Measurements from ENCODE around the gene ZNF716. TPM values are rescaled to one million over a fixed set of nuclear protein-coding genes. Genes with fewer than 3 reads are reported as not detected.
"Not testable (repeated sequence)": the region's sequence is repeated elsewhere in the genome, so short reads cannot be mapped to it uniquely, and the experiment has no call there.

ZNF716 gene
- total RNA-seq, 2 experiments from 2014 or later: not detected

DNA sequence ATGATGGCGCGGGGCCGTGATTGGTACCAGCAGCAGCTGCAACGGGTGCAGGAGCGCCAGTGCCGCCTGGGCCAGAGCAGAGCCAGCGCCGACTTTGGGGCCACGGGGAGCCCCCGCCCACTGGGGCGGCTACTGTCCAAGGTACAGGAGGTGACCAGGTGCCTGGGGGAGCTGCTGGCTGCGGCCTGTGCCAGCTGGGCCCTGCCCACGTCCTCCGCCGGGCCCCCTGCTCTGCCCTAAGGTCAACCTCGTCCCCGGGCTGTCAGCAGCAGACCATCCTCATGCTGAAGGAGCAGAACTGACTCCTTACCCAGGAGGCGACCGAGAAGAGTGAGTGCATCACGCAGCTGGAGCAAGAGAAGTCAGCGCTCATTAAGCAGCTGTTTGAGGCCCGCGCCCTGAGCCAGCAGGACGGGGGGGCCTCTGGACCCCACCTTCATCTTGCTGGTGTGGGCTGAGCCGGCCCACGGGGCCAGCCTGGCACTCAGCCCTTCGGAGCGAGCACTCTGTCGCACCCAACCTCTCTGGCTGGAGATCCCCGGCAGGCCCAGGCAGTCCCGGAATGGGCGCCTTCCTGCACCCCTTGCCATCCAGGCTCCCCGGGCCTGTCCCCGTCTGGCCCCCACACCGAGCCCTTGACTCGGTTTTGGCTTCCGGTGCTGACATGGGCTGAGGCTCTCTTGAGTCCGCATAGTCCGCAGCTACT is 24.6 kb upstream of the ZNF716 start:
- POLR2A ChIA-PET: no interaction called here
- CTCF ChIA-PET: no interaction called here

DNA sequence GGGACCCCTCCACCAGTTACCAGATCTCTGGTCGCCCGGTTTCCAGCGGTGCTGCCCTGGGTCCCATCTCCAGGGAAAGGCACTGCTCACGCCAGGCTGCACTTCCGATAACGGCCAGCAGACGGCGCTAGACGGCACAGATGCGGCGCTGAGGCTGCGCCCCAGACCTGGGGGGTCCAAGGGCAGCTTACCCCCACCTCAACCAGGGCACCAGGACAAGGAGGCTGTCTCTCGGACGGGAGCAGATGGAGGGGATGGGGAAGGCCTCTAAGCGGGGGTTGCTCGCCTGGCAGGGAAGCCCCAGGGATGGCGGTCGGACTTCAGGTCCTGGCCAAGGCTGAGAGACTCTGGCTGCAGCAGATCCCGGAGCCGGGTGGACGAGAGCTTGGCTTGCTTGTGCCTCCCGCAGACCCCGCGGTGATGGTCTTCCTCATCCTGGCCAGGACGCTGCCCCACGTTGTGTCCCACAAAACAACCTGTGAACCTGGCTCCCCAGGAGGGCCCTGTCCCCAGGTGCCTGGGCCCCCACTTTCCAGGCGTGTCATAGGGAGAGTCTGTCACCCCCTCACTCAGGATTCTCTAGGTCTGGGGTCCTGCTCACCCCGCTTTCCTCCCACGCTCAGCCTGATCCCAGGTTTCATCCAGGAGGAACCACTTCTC is 23.9 kb upstream of the ZNF716 start:
- POLR2A ChIA-PET: no interaction called here
- CTCF ChIA-PET: no interaction called here

DNA sequence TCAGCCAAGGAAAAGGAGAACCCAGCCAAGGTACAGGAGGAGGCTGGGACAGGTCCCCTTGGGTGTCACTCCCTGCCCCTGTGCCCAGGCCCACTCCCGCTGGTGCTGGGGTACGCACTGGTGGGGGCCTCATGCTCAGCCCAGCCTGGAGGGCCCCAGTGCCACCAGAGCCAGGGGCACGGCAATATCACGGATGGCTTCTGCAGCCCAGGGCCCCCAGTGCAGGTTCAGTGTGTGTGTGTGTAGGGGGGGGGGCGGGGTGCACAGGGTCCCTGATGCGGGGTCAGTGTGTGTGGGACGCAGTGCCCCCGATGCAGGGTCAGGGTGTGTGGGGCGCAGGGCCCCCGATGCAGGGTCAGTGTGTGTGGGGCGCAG is 23.4 kb upstream of the ZNF716 start:
- POLR2A ChIA-PET: no interaction called here
- CTCF ChIA-PET: no interaction called here

DNA sequence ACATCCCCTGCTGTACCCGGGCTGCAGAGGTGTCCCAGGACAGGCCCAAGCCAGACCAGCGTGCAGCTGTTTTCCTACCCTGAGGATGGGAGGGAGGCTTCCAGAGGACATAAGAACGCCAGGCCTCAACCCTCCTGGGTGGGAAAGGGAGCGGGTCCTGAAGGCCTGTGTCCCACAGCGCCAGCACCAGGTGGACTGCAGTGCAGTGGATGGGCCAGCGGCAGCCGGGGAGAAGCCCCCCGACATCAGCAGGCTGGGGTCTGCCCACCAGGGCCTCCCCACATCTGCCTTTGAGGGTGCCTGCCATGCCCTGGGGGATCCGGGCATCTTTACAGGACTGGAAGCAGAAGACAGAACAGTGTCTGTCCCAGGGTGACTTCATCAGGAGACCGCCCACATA is 22.8 kb upstream of the ZNF716 start:
- CTCF ChIA-PET: no interaction called here
- POLR2A ChIA-PET: no interaction called here

DNA sequence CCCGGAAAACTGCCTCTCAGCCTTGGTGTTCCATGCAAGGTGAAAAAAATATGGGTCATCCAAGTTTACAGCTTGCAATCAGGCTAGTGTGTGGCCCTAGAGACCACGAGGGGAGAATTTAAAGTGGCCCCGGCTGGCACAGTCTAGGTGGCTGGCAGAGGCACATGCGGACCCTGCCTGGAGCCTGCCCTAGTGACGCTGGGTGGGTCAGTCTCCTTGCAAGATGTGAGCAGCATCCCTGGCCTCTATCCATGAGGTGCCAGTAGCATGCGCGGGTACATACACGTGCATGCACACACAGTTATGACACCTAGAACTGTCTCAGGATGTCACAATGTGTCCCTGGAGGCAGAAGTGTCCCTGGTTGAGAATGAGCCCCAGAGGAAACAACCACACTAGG is 22.4 kb upstream of the ZNF716 start:
- CTCF ChIA-PET: no interaction called here
- POLR2A ChIA-PET: no interaction called here

DNA sequence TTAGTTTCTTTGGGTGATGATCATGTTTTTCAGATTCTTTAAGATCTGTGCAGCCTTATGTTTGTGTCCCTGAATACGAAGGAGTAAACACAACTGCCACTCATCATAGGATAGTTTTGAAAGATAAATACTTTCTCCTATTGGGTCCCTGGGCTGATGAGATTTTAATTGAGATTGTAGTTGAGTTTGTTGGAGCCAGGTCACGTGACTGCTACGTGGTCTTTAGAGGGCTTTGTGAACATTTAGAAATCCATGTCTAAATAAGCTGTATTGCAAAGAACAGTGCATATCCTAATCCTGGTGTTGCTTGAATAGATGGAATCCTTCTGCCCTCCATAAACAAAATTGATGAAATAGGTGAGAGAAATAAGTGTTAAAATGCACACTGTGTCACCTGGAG is 17.4 kb upstream of the ZNF716 start:
- CTCF ChIA-PET: no interaction called here
- POLR2A ChIA-PET: no interaction called here

DNA sequence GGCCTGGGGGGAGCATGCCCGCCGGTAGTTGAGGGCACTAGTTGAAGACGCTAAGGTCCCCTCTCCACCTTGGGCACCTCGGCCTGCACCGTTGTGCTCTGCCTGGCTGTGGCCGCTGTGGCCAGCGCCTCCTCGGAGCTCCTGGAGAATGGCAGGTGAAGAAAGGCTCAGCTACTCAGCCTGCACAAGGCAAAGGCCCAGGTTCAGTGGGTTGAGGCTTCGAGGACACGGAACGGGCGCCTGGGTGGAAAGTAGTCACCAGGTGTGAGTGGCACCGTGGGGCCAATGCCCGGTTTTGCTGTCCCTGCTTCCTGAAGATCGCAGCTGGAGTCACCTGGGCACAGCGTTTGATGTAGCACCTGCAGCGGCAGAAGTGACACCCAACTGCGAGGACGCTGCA is 12.4 kb upstream of the ZNF716 start:
- ChIA-PET POLR2A (no interaction called here), CTCF (no interaction called here)

DNA sequence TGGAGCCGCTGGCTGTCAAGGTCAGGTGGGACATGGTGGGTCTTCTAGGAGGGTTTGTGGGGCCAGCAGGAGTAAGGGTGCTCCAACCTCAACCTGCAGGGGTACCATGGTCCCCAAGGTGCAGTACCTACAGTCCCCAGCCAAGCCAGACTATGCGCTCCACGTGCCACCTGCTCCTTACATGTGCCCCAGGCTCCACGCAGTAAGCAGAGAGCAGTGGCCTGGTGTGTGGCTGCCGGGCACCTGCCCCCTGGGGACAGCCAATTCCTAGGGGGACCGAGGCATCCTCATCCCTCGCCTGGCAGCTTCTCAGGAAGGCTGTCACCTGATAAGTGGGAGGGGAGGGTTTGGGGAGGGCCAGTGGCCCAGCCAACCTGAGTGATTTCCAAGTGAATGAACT is 11.7 kb upstream of the ZNF716 start:
- CTCF ChIA-PET: no interaction called here

DNA sequence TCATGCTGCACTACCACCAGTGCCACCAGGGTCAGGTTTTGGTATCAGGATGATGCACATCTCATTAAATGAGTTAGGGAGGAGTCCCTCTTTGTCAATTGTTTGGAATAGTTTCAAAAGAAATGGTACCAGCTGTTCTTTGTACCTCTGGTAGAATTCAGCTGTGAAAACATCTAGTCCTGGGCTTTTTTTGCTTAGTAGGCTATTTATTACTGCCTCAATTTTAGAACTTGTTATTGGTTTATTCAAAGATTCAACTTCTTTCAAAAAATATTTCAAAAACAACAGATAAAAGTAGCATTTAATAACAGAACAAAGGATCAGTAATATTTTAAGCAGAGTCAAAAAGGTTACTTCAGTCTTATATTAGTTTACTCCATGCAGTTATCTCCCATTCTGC is 6.4 kb upstream of the ZNF716 start:
- ChIA-PET POLR2A (no interaction called here), CTCF (no interaction called here)

More for the DNA sequence above, 11.7 kb upstream of the ZNF716 start:
- POLR2A ChIA-PET: no interaction called here

DNA sequence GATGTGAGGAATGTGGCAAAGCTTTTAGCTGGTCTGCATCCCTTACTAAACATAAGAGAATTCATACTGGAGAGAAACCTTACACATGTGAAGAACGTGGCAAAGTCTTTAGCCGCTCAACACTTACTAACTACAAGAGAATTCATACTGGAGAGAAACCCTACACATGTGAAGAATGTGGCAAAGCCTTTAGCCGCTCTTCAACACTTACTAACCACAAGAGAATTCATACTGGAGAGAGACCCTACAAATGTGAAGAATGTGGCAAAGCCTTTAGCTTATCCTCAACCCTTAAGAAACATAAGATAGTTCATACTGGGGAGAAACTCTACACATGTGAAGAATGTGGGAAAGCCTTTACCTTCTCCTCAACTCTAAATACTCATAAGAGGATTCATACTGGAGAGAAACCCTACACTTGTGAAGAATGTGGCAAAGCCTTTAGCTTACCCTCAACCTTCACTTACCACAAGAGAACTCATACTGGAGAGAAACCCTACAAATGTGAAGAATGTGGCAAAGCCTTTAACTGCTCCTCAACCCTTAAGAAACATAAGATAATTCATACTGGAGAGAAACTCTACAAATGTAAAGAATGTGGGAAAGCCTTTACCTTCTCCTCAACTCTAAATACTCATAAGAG is 19.3 kb downstream of the ZNF716 start:
- CTCF ChIA-PET, POLR2A ChIA-PET: not testable (repeated sequence)

DNA sequence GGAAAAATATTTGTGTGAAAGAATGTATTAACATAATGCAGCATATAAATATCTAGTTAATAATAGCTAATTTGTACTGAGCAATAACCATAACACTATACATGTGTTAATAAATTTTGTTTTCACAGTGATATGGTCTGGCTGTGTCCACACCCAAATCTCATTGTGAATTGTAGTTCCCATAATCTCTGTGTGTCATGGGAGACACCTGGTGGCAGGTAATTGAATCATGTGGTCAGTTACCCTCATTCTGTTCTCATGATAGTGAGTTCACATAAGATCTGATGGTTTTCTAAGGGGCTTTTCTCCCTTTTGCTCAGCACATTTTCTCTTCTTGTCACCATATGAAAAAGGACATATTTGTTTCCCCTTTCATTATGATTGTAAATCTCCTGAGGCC is 30.3 kb downstream of the ZNF716 start:
- CTCF ChIA-PET, POLR2A ChIA-PET: not testable (repeated sequence)

DNA sequence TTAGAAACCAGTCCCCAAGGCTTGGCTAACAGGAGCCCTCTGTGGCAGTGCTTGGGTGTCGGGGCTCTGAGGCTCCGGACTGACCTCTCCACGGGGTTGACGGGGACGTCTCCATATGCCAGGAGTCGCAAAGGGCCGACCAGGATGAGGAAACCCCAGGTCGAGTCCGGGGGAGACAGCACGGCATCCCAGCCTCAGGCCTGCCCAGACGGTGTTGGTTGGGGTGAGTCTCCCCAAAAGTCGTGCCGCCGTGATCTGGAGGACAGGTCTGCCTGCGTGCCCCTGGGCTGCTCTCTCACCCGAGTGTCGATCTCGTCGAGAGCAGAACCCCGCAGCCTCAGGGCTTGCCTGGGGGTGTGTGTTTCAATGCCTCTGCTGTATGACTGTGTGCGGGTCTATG is 35.0 kb downstream of the ZNF716 start:
- POLR2A ChIA-PET, CTCF ChIA-PET: not testable (repeated sequence)

DNA sequence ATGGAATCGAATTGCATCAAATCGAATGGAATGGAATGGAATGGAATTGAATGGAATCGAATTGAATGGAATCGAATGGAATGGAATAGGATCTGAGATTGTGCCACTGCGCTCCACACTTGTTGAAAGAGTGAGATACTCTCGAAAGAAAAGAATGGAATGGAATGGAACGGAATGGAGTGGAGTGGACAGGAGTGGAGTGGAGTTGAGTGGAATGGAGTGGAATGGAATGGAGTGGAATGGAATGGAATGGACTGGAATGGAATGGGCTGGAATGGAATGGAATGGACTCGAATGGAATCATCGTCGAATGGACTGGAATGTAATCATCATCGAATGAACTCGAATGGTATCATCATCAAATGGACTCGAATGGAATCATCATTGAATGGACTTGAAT is 38.0 kb downstream of the ZNF716 start:
- ChIA-PET CTCF (no interaction called here), POLR2A (no interaction called here)

DNA sequence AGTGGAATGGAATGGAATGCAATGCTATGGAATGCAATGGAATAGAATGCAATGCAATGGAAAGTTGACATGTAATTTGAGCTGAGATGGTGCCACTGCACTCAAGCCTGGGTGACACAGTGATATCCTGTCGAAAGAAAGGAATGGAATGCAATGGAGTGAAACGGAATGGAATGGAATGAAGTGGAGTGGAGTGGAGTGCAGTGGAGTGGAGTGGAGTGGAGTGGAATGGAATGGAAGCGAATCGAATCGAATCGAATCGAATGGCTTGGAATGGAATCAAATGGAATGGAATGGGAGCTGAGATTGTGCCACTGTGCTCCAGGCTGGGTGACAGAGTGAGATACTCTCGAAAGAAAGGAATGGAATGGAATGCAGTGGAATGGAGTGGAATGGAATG is 45.1 kb downstream of the ZNF716 start:
- POLR2A ChIA-PET, CTCF ChIA-PET: not testable (repeated sequence)

DNA sequence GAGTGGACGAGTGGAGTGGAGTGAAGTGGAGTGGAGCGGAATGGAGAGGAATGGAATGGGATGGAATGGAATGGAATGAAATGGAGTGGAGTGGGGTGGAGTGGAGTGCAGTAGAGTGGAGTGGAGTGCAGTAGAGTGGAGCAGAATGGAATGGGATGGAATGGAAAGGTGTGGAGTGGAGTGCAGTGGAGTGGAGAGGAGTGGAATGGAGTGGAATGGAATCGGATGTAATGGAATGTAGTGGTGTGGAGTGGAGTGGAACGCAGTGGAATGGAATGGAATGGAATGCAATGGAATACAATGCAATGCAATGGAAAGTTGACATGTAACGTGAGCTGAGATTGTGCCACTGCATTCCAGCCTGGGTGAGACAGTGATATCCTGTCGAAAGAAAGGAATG is 46.4 kb downstream of the ZNF716 start:
- POLR2A ChIA-PET: no interaction called here
- CTCF ChIA-PET: no interaction called here

DNA sequence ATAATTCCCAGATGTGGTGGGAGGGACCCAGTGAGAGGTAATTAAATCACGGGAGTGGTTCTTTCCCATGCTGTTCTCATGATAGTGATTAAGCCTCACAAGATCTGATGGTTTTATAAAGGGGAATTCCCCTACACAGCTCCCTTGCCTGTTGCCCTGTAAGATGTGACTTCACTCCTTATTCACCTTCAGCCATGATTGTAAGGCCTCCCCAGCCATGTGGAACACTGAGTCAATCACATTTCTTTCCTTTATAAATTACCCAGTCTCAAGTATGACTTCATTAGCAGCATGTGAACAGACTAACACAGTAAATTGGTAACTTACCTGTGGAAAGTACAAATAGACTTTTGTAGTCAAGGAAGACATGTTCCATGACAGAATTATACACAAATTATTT is 55.2 kb downstream of the ZNF716 start:
- CTCF ChIA-PET: no interaction called here
- POLR2A ChIA-PET: no interaction called here
